ENCODE results near the gene HSPA1L.

DNA sequence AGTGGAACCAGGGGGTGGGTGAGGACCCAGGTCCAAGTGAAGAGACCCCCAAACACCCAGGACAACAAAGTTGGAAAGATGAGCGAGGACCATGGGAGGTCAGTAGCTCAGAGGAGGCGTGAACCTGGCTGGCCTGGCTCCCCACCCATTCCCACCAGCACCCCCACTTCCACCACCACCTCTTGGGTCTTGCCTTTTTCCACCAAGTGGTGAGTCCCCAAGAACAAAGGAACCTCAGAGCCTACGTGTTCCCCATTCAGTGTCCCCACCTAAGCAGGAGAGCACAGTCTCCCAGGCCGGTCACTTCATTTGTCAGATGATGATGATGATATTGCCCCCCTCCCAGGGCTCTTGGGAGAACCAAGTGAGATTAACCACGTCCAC, 37.4 kb downstream of the HSPA1L start:
- TF ChIP-seq, protein P1, sequence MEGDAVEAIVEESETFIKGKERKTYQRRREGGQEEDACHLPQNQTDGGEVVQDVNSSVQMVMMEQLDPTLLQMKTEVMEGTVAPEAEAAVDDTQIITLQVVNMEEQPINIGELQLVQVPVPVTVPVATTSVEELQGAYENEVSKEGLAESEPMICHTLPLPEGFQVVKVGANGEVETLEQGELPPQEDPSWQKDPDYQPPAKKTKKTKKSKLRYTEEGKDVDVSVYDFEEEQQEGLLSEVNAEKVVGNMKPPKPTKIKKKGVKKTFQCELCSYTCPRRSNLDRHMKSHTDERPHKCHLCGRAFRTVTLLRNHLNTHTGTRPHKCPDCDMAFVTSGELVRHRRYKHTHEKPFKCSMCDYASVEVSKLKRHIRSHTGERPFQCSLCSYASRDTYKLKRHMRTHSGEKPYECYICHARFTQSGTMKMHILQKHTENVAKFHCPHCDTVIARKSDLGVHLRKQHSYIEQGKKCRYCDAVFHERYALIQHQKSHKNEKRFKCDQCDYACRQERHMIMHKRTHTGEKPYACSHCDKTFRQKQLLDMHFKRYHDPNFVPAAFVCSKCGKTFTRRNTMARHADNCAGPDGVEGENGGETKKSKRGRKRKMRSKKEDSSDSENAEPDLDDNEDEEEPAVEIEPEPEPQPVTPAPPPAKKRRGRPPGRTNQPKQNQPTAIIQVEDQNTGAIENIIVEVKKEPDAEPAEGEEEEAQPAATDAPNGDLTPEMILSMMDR (IDR thresholded peaks at IDR 0.05) = no peak
- TF ChIP-seq ZFX (IDR thresholded peaks at IDR 0.05; ENCODE audit: borderline replicate concordance) = no peak

All from 22Rv1 (cell line).